ENCODE results near the gene IL18RAP.

The IL18RAP gene

DNA sequence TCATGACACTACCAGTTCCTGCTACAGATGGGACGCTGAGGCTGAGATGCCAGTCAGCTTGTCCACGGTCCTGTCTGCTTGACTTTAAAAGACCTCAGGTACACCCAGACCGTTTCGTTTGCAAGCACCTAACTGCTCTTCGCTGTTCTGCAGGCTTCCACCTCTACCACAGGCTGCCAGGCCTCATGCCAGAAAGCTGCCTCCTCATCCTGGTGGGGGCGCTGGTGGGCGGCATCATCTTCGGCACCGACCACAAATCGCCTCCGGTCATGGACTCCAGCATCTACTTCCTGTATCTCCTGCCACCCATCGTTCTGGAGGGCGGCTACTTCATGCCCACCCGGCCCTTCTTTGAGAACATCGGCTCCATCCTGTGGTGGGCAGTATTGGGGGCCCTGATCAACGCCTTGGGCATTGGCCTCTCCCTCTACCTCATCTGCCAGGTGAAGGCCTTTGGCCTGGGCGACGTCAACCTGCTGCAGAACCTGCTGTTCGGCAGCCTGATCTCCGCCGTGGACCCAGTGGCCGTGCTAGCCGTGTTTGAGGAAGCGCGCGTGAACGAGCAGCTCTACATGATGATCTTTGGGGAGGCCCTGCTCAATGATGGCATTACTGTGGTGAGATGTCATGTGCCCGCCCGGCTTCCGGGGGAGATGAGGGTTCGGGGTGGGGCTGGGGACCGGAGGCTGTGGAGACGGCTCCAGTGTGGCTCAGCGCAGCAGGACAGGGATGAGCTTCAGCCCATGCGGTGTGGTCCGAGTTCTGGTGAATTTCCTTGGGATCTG, 55.9 kb downstream of the IL18RAP start:
- DNase-seq (ENCODE audit: low read depth, low spot score), result no peak
- TF ChIP-seq YY1 (IDR thresholded peaks at IDR 0.05; ENCODE audit: insufficient read depth, insufficient read length) (no peak), SUZ12 (IDR thresholded peaks at IDR 0.05; ENCODE audit: extremely low read depth, insufficient read depth, insufficient read length) (no peak), ZNF274 (IDR thresholded peaks at IDR 0.05; ENCODE audit: low read depth, low read length) (no peak)
- Histone ChIP-seq H3K4me1 (ENCODE audit: insufficient read depth, insufficient read length) (no peaks in the 10 kb centered on the region), H3K27me3 (ENCODE audit: insufficient read depth, insufficient read length) (no peaks in the 10 kb centered on the region), H3K9ac (ENCODE audit: insufficient read length, low read depth) (no peak overlapping the region), H3K9me3 (ENCODE audit: insufficient read depth, low read length) (no peaks in the 10 kb centered on the region), H3K4me3 (ENCODE audit: insufficient read length, low read depth) (no peak overlapping the region), H3K36me3 (ENCODE audit: insufficient read depth, insufficient read length, low read length) (no peaks in the 10 kb centered on the region)

DNA sequence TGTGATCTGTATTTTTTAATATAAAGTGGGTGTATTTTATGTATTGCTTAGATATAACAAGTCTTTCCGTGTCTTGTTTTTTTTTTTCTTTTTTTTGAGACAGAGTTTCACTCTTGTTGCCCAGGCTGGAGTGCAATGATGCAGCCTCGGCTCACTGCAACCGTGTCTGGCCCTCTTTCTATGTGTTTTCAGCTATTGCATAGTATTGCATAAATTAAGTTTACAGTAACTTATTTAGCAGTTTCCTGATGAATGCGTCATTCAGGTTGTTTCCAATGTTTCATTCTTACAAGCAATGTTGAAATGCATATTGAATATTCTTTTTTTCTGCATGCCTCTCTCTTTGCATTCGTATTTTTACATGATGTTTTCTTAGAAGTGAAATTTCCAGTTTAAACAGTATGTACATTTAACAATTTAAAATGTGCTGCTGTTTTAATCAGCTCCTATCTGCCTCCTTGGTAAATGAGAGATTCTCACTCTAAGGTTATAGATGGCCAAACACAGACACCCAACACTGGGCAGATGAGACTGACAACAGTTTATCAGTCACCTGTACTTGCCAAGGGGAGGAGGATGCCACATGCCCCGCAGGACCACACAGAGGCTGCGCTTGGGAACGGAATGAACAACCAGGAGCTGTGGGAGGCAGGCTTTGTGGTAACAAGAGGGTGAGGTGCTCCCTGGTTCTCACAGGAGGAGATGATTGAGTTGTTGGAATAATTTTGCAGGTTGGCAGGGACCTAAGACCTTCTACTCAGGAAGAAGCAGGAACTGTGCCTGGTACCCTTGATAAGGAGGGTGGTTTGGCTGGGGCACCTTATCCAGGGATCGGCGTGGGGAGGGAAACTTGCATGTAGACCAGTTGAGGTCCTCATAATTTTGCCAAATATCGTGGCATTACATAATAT, 57.6 kb downstream of the IL18RAP start:
- Histone ChIP-seq H3K9me3 (ENCODE audit: insufficient read depth, low read length) (no peaks in the 10 kb centered on the region), H3K9ac (ENCODE audit: insufficient read length, low read depth) (no peak overlapping the region), H3K4me1 (ENCODE audit: insufficient read depth, insufficient read length) (no peaks in the 10 kb centered on the region), H3K36me3 (ENCODE audit: insufficient read depth, insufficient read length, low read length) (no peaks in the 10 kb centered on the region), H3K27me3 (ENCODE audit: insufficient read depth, insufficient read length) (no peaks in the 10 kb centered on the region), H3K4me3 (ENCODE audit: insufficient read length, low read depth) (no peak overlapping the region)
- TF ChIP-seq ZNF274 (IDR thresholded peaks at IDR 0.05; ENCODE audit: low read depth, low read length), result no peak
- TF ChIP-seq YY1 (IDR thresholded peaks at IDR 0.05; ENCODE audit: insufficient read depth, insufficient read length), result no peak
- no peak for TF ChIP-seq SUZ12 (IDR thresholded peaks at IDR 0.05; ENCODE audit: extremely low read depth, insufficient read depth, insufficient read length)
- no peak for DNase-seq (ENCODE audit: low read depth, low spot score)

DNA sequence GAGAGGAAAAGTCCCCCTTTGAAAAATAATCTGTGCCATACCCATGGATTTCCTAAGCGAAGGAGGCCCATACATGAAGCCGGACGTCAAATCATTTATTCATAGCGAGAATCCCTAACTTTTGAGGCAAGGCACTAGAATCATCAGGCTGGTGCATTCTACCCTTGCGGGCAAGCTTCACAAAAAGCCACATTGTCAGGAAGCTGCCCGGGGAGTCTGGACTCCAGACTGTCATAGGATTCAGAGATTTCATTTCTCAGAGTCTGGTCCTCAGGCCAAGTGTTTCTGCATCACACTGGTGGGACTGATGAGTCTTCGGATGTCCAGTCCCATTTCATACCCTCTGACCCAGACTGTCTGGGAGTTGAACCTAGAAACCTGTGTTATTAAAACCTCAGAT, 59.0 kb downstream of the IL18RAP start:
- no peaks in the 10 kb centered on the region for H3K27me3 ChIP-seq (ENCODE audit: insufficient read depth, insufficient read length)

DNA sequence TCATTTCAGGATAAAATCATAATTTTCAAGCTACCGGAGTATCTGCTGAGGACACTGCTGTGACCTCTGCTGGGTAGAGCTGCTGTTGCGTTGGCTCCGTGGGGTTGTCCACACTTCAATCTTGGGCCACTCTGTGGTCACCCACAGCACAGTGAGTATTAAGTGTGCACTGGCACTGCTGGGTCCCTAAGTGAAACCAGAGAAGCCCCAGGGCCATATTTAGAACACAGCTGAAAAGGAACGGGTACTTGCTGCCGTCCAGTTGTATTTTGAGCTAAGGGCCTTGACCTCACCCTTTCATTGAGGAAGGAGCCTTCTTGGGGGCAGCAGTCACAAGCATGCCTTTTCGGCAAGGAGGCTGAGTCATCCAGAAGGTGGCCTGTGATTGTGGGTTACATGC, 60.1 kb downstream of the IL18RAP start:
- no peak overlapping the region for H3K9ac ChIP-seq (ENCODE audit: insufficient read length, low read depth)
- TF ChIP-seq ZNF274 (IDR thresholded peaks at IDR 0.05; ENCODE audit: low read depth, low read length) (no peak), YY1 (IDR thresholded peaks at IDR 0.05; ENCODE audit: insufficient read depth, insufficient read length) (no peak), SUZ12 (IDR thresholded peaks at IDR 0.05; ENCODE audit: extremely low read depth, insufficient read depth, insufficient read length) (no peak)
- H3K4me1 ChIP-seq (ENCODE audit: insufficient read depth, insufficient read length), result peaks cover 7% of the 10 kb centered on the region
- H3K27me3 ChIP-seq (ENCODE audit: insufficient read depth, insufficient read length), result no peaks in the 10 kb centered on the region
- DNase-seq (ENCODE audit: low read depth, low spot score), result no peak
- H3K36me3 ChIP-seq (ENCODE audit: insufficient read depth, insufficient read length, low read length), result no peaks in the 10 kb centered on the region
- H3K4me3 ChIP-seq (ENCODE audit: insufficient read length, low read depth), result no peak overlapping the region
- H3K9me3 ChIP-seq (ENCODE audit: insufficient read depth, low read length), result no peaks in the 10 kb centered on the region

More for the DNA sequence above, 59.0 kb downstream of the IL18RAP start:
- no peak for DNase-seq (ENCODE audit: low read depth, low spot score)
- peaks cover 2% of the 10 kb centered on the region for H3K4me1 ChIP-seq (ENCODE audit: insufficient read depth, insufficient read length)
- no peak overlapping the region for H3K4me3 ChIP-seq (ENCODE audit: insufficient read length, low read depth)
- TF ChIP-seq SUZ12 (IDR thresholded peaks at IDR 0.05; ENCODE audit: extremely low read depth, insufficient read depth, insufficient read length), result no peak
- TF ChIP-seq ZNF274 (IDR thresholded peaks at IDR 0.05; ENCODE audit: low read depth, low read length), result no peak
- no peak for TF ChIP-seq YY1 (IDR thresholded peaks at IDR 0.05; ENCODE audit: insufficient read depth, insufficient read length)
- no peaks in the 10 kb centered on the region for H3K9me3 ChIP-seq (ENCODE audit: insufficient read depth, low read length)
- H3K9ac ChIP-seq (ENCODE audit: insufficient read length, low read depth), result no peak overlapping the region
- H3K36me3 ChIP-seq (ENCODE audit: insufficient read depth, insufficient read length, low read length), result no peaks in the 10 kb centered on the region

DNA sequence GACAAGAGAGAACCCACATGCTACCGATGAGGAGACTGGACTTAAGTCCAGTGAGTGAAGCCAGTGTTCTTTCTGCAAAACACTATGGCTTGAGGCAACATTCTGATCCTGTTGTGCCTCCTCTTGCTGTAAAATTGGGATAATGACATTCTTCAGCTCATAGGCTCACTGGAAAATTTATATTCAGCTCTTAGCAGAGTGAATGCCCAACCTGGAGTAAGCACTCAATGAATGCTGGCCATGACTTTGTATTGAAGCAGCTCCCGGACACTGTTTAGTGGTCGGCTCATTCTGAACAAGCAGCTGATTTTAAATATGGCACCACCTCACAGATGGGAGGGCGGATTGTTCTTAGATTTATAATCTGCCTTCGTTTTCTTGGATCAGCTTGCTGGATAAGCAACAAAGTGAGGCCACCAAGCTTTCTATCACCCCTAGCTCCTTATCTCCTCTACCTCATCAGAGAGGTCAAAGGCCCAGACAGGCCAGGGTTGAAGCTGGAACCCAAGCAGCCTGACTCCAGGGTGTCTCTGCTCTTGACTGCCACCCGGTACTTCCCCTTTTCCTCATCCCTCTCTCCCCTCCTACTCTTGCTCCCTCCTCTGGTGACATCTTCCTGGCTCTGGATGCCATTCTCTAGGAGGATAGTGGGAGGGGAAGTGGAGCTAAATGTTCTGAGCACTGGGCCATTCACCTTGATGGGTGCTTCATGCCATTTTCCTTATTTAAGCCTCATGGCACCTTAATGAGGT, 61.5 kb downstream of the IL18RAP start:
- Histone ChIP-seq H3K36me3 (ENCODE audit: insufficient read depth, insufficient read length, low read length) (no peaks in the 10 kb centered on the region), H3K9me3 (ENCODE audit: insufficient read depth, low read length) (no peaks in the 10 kb centered on the region), H3K27me3 (ENCODE audit: insufficient read depth, insufficient read length) (no peaks in the 10 kb centered on the region), H3K4me1 (ENCODE audit: insufficient read depth, insufficient read length) (peaks cover 8% of the 10 kb centered on the region), H3K4me3 (ENCODE audit: insufficient read length, low read depth) (no peak overlapping the region), H3K9ac (ENCODE audit: insufficient read length, low read depth) (no peak overlapping the region)
- no peak for TF ChIP-seq SUZ12 (IDR thresholded peaks at IDR 0.05; ENCODE audit: extremely low read depth, insufficient read depth, insufficient read length)
- TF ChIP-seq YY1 (IDR thresholded peaks at IDR 0.05; ENCODE audit: insufficient read depth, insufficient read length), result no peak
- no peak for TF ChIP-seq ZNF274 (IDR thresholded peaks at IDR 0.05; ENCODE audit: low read depth, low read length)
- no peak for DNase-seq (ENCODE audit: low read depth, low spot score)

DNA sequence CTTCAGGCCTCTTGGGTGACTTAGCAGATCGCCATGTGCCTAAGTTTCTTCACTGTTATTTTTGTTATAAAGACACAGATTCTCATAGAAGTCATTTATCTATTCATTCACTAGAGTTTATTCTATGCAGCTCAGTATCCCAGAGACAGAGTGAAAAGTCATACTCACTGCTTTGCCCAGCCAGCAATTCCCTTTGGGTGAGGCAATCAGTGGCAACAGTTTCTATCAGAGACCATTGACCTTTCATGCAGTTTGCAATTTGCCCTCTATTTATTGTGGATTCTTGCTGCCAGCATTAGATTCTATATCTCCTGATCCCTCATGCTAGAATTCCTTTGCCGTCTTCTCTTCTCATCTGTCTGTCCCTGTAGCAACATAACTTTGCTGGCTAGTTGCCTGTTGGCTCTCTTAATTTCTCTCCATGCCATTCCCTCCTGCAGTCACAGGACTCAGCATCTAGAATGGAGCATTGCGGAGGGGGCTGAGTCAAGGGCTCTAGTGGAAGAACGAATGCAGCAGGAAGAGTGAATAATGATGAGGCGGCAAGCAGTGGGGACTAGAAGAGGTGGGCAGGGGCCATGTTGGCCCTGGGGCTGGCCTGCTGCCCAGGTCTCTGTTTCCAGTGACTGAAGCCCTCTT, 62.3 kb downstream of the IL18RAP start:
- Histone ChIP-seq H3K27me3 (ENCODE audit: insufficient read depth, insufficient read length) (no peaks in the 10 kb centered on the region), H3K9me3 (ENCODE audit: insufficient read depth, low read length) (0 out of 2 replicates have a peak, but pooled peaks cover 2% of the 10 kb centered on the region), H3K36me3 (ENCODE audit: insufficient read depth, insufficient read length, low read length) (no peaks in the 10 kb centered on the region), H3K9ac (ENCODE audit: insufficient read length, low read depth) (no peak overlapping the region), H3K4me3 (ENCODE audit: insufficient read length, low read depth) (no peak overlapping the region), H3K4me1 (ENCODE audit: insufficient read depth, insufficient read length) (peaks cover 8% of the 10 kb centered on the region)
- TF ChIP-seq SUZ12 (IDR thresholded peaks at IDR 0.05; ENCODE audit: extremely low read depth, insufficient read depth, insufficient read length) (no peak), YY1 (IDR thresholded peaks at IDR 0.05; ENCODE audit: insufficient read depth, insufficient read length) (no peak), ZNF274 (IDR thresholded peaks at IDR 0.05; ENCODE audit: low read depth, low read length) (no peak)
- DNase-seq (ENCODE audit: low read depth, low spot score), result no peak
